HFFc6 (cell line): ENCODE results near the gene CEACAM5. TPM values are rescaled to one million over a fixed set of nuclear protein-coding genes. Genes with fewer than 3 reads are reported as not detected.
A peak's percentile ranks its signal among the peaks of the same experiment; 100 is the strongest.
"Not testable (repeated sequence)": the region's sequence is repeated elsewhere in the genome, so short reads cannot be mapped to it uniquely, and the experiment has no call there.

Source experiments
- DNase-seq: peaks from one replicate; pipeline ENCODE4 v3.0.0-alpha.2; 2018
- H3K27ac Mint-ChIP-seq: 2 replicates; pipeline ENCODE4 v1.8.0; 2020; ENCODE audit warnings: mild to moderate bottlenecking, mixed read lengths
- H3K27me3 Mint-ChIP-seq: 2 replicates; pipeline ENCODE4 v1.8.0; 2021; ENCODE audit warnings: mild to moderate bottlenecking, moderate library complexity, mixed read lengths; ENCODE audit not compliant: insufficient read depth
- H3K36me3 Mint-ChIP-seq: 2 replicates; pipeline ENCODE4 v1.8.0; 2021; ENCODE audit warnings: low read depth, mixed read lengths
- H3K4me1 Mint-ChIP-seq: 2 replicates; pipeline ENCODE4 v1.8.0; 2020; ENCODE audit warnings: low read depth, mixed read lengths
- H3K4me3 Mint-ChIP-seq: 2 replicates; pipeline ENCODE4 v1.8.0; 2020; ENCODE audit warnings: mild to moderate bottlenecking, moderate library complexity, mixed read lengths
- H3K9me3 Mint-ChIP-seq: 2 replicates; pipeline ENCODE4 v1.8.0; 2020; ENCODE audit warnings: mild to moderate bottlenecking, mixed read lengths
- total RNA-seq, 6 experiments: library from RNA; stranded (reverse); fragmentation: NEBNext Ultra II Directional; extraction: Animal tissue kit (Norgen Biotek cat#: 25700); gene quantifications; 2 replicates in 1 of 6; 3 replicates in 5 of 6; pipeline ENCODE4 v1.2.3, GENCODE V29; 2021
- TF ChIP-seq, protein P1 (sequence below): fragments of 200-600 bp; sonication (generic); IDR thresholded peaks from 2 replicates; pipeline ENCODE4 v1.5.0; 2021; ENCODE audit warnings: antibody characterized with exemption, mild to moderate bottlenecking

CEACAM5 gene
- total RNA-seq, 6 experiments from 2014 or later: 0.31 TPM; not detected in 5

DNA sequence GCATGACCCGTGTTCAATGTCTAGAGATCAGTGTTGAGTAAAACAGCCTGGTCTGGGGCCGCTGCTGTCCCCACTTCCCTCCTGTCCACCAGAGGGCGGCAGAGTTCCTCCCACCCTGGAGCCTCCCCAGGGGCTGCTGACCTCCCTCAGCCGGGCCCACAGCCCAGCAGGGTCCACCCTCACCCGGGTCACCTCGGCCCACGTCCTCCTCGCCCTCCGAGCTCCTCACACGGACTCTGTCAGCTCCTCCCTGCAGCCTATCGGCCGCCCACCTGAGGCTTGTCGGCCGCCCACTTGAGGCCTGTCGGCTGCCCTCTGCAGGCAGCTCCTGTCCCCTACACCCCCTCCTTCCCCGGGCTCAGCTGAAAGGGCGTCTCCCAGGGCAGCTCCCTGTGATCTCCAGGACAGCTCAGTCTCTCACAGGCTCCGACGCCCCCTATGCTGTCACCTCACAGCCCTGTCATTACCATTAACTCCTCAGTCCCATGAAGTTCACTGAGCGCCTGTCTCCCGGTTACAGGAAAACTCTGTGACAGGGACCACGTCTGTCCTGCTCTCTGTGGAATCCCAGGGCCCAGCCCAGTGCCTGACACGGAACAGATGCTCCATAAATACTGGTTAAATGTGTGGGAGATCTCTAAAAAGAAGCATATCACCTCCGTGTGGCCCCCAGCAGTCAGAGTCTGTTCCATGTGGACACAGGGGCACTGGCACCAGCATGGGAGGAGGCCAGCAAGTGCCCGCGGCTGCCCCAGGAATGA is 1.5 kb upstream of the CEACAM5 start:
- Mint-ChIP-seq H3K36me3 (no peaks in the 10 kb centered on the region), H3K27ac (no peak overlapping the region), H3K4me3 (no peak overlapping the region; the same call in 1 of the 2 replicates), H3K4me1 (peaks cover 7% of the 10 kb centered on the region), H3K27me3 (peaks cover 25% of the 10 kb centered on the region), H3K9me3 (no peaks in the 10 kb centered on the region)
- DNase-seq: peak; percentile 15
- TF ChIP-seq, protein P1, sequence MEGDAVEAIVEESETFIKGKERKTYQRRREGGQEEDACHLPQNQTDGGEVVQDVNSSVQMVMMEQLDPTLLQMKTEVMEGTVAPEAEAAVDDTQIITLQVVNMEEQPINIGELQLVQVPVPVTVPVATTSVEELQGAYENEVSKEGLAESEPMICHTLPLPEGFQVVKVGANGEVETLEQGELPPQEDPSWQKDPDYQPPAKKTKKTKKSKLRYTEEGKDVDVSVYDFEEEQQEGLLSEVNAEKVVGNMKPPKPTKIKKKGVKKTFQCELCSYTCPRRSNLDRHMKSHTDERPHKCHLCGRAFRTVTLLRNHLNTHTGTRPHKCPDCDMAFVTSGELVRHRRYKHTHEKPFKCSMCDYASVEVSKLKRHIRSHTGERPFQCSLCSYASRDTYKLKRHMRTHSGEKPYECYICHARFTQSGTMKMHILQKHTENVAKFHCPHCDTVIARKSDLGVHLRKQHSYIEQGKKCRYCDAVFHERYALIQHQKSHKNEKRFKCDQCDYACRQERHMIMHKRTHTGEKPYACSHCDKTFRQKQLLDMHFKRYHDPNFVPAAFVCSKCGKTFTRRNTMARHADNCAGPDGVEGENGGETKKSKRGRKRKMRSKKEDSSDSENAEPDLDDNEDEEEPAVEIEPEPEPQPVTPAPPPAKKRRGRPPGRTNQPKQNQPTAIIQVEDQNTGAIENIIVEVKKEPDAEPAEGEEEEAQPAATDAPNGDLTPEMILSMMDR: peak; percentile 86

DNA sequence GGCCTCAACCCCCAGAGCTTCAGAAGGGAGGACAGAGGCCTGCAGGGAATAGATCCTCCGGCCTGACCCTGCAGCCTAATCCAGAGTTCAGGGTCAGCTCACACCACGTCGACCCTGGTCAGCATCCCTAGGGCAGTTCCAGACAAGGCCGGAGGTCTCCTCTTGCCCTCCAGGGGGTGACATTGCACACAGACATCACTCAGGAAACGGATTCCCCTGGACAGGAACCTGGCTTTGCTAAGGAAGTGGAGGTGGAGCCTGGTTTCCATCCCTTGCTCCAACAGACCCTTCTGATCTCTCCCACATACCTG is 969 bp upstream of the CEACAM5 start:
- DNase-seq: no peak
- H3K36me3 Mint-ChIP-seq: no peaks in the 10 kb centered on the region
- H3K27me3 Mint-ChIP-seq: peaks cover 29% of the 10 kb centered on the region
- TF ChIP-seq, protein P1: no peak
- H3K4me1 Mint-ChIP-seq: peaks cover 2% of the 10 kb centered on the region
- H3K27ac Mint-ChIP-seq: no peak overlapping the region
- no peaks in the 10 kb centered on the region for H3K9me3 Mint-ChIP-seq
- H3K4me3 Mint-ChIP-seq: no peak overlapping the region

DNA sequence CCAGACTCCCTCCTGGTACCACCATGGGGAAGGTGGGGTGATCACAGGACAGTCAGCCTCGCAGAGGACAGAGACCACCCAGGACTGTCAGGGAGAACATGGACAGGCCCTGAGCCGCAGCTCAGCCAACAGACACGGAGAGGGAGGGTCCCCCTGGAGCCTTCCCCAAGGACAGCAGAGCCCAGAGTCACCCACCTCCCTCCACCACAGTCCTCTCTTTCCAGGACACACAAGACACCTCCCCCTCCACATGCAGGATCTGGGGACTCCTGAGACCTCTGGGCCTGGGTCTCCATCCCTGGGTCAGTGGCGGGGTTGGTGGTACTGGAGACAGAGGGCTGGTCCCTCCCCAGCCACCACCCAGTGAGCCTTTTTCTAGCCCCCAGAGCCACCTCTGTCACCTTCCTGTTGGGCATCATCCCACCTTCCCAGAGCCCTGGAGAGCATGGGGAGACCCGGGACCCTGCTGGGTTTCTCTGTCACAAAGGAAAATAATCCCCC is 505 bp upstream of the CEACAM5 start:
- Mint-ChIP-seq H3K27ac (no peak overlapping the region), H3K4me1 (no peaks in the 10 kb centered on the region), H3K4me3 (no peak overlapping the region), H3K36me3 (no peaks in the 10 kb centered on the region), H3K27me3 (peaks cover 30% of the 10 kb centered on the region), H3K9me3 (no peaks in the 10 kb centered on the region)
- no peak for DNase-seq
- TF ChIP-seq, protein P1: no peak

DNA sequence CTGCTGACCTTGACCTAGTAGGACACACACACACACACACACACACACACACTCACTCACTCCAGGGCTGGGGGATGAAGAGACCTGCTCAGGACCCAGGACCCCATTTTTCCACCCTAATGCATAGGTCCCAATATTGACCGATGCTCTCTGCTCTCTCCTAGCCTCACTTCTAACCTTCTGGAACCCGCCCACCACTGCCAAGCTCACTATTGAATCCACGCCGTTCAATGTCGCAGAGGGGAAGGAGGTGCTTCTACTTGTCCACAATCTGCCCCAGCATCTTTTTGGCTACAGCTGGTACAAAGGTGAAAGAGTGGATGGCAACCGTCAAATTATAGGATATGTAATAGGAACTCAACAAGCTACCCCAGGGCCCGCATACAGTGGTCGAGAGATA is 1.1 kb downstream of the CEACAM5 start:
- peaks cover 44% of the 10 kb centered on the region for H3K27me3 Mint-ChIP-seq
- not testable (repeated sequence) for H3K4me1 Mint-ChIP-seq, H3K9me3 Mint-ChIP-seq

DNA sequence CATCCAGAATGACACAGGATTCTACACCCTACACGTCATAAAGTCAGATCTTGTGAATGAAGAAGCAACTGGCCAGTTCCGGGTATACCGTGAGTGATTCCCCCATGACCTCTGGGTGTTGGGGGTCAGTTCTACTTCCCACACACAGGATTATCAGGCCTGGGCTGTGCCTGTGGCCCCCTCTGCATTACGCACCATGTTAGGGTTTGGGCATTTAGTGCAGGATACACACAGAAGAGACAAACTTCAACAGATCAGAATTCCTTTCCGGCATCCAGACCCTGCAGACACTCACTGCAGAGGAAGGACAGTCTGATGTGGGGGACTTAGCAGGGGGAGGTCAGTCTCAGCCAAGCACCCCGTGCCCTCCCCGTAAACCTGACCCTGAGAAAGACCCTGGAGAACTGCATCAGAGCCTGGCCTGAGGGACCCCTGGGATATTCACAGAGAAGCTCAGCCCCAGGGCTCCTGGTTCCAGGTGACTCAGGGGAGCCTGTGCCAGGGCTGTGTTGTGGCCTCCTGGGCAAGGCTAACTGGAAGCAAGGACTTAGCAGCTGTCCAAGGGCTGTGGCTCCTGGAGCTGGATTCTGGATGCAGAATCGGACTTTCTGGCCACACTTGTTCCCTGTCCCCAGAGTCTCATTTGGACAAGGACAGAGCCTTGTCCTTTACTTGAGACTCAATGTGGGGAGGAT is 1.7 kb downstream of the CEACAM5 start:
- TF ChIP-seq, protein P1: no peak
- no peaks in the 10 kb centered on the region for H3K36me3 Mint-ChIP-seq
- no peaks in the 10 kb centered on the region for H3K9me3 Mint-ChIP-seq
- H3K4me1 Mint-ChIP-seq: no peaks in the 10 kb centered on the region
- H3K27ac Mint-ChIP-seq: no peak overlapping the region
- H3K4me3 Mint-ChIP-seq: no peak overlapping the region
- DNase-seq: no peak
- H3K27me3 Mint-ChIP-seq: peaks cover 46% of the 10 kb centered on the region

More for the DNA sequence above, 1.1 kb downstream of the CEACAM5 start:
- not testable (repeated sequence) for H3K36me3 Mint-ChIP-seq, H3K27ac Mint-ChIP-seq, H3K4me3 Mint-ChIP-seq, DNase-seq
